ENCODE data around the gene PARN.

PARN gene

DNA sequence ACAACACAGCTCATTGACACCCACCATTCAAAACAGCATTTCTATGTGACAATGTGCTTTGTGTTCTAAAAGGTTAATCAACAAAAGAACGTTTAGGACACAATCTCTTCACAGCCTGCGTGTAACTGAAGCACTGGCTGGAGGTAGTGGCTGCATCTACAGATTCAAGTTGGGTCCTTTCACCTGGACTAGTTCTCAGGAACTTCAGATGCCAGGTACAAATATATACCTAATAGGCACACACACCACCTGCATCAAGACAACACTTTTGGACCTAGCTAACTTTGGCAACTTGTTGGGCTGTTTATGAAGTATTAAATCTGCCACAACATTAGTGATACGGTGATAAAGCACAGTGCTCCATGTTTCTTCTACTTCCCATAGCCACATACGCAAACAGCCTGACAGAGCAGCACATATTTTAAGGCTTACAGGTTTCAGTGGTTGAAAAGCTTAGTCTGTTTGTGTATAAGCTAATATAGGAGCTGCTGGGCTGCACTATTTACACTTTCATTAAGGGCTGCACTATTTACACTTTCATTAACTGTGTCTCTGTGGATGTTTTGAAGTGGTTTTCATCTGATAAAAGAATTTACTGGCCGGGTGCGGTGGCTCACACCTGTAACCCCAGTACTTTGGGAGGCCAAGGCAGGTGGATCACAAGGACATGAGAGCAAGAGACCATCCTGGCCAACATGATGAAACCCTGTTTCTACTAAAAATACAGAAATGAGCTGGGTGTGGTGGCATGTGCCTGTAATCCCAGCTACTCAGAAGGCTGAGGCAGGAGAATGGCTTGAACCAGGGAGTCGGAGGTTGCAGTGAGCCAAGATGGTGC is 132.6 kb downstream of the PARN start:
- Histone ChIP-seq H4K8ac (ENCODE audit: low read depth, low read length) (no peak overlapping the region), H3K4ac (ENCODE audit: low read depth, low read length) (no peak overlapping the region)
- DNase-seq: no peak

DNA sequence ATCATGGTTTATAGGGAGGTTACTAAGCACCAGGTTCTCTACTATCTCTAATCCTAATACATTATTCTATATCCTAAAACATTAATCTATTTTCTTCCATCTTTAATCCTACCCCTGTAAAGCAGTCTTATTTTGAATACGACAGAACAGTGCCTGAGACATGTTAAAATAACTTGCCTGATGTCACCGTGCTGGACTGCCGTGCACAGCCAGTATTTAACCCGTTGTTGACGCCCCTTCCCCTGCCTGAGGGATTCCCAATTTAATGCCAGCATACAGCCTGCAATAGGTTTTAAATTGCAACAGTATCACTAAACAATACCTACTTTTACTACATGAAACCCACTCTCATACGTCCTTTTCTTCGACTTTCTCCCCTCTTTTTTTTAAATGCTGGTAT is 133.3 kb downstream of the PARN start:
- 100% methylated on average over 2 of the region's 7 CpGs for WGBS (ENCODE audit: extremely low coverage, insufficient coverage, low lambda C conversion rate)
- Histone ChIP-seq H2BK15ac (replicated peaks; ENCODE audit: low read depth) (no peak overlapping the region), H3K27me3 (ENCODE audit: insufficient read depth, low read length, poor library complexity) (no peaks in the 10 kb centered on the region), H4K5ac (ENCODE audit: low read length) (no peak overlapping the region), H2BK5ac (ENCODE audit: low read length) (no peak overlapping the region), H3K18ac (ENCODE audit: low read length) (no peak overlapping the region), H3K56ac (ENCODE audit: low read length) (no peak overlapping the region), H3K27ac (ENCODE audit: low read depth, low read length) (no peak overlapping the region), H2BK120ac (ENCODE audit: low read depth, low read length) (no peak overlapping the region), H3K36me3 (ENCODE audit: control insufficient read depth, insufficient read depth, low read length) (no peaks in the 10 kb centered on the region), H3K4me3 (ENCODE audit: low read length) (no peak overlapping the region), H3K79me1 (ENCODE audit: low read length) (peaks cover 2% of the 10 kb centered on the region), H3K4ac (ENCODE audit: low read depth, low read length) (no peak overlapping the region), H3K4me1 (ENCODE audit: control insufficient read depth, low read depth, low read length) (peaks cover 12% of the 10 kb centered on the region), H2AK5ac (ENCODE audit: low read length) (no peak overlapping the region), H3K23ac (ENCODE audit: low read length) (no peak overlapping the region), H3K79me2 (ENCODE audit: control insufficient read depth, insufficient read depth, low read length) (no peaks in the 10 kb centered on the region), H4K8ac (ENCODE audit: low read depth, low read length) (no peak overlapping the region), H3K4me2 (ENCODE audit: low read length) (no peak overlapping the region), H3K9ac (ENCODE audit: low read length) (no peak overlapping the region)
- DNase-seq: no peak

More for the DNA sequence above, 132.6 kb downstream of the PARN start:
- no peak overlapping the region for H3K4me2 ChIP-seq (ENCODE audit: low read length)
- no peaks in the 10 kb centered on the region for H3K36me3 ChIP-seq (ENCODE audit: control insufficient read depth, insufficient read depth, low read length)
- H3K23ac ChIP-seq (ENCODE audit: low read length): no peak overlapping the region
- H3K4me1 ChIP-seq (ENCODE audit: control insufficient read depth, low read depth, low read length): peaks cover 16% of the 10 kb centered on the region
- no peak overlapping the region for H3K27ac ChIP-seq (ENCODE audit: low read depth, low read length)
- peaks cover 2% of the 10 kb centered on the region for H3K79me1 ChIP-seq (ENCODE audit: low read length)
- no peak overlapping the region for H4K5ac ChIP-seq (ENCODE audit: low read length)
- no peak overlapping the region for H3K9ac ChIP-seq (ENCODE audit: low read length)
- no peaks in the 10 kb centered on the region for H3K27me3 ChIP-seq (ENCODE audit: insufficient read depth, low read length, poor library complexity)
- H3K79me2 ChIP-seq (ENCODE audit: control insufficient read depth, insufficient read depth, low read length): no peaks in the 10 kb centered on the region
- no peak overlapping the region for H2AK5ac ChIP-seq (ENCODE audit: low read length)
- no peak overlapping the region for H3K4me3 ChIP-seq (ENCODE audit: low read length)
- no peak overlapping the region for H3K56ac ChIP-seq (ENCODE audit: low read length)
- no CpG with 5 or more reads among the region's 7 CpGs for WGBS (ENCODE audit: extremely low coverage, insufficient coverage, low lambda C conversion rate)
- no peak overlapping the region for H2BK5ac ChIP-seq (ENCODE audit: low read length)
- no peak overlapping the region for H3K18ac ChIP-seq (ENCODE audit: low read length)
- H2BK120ac ChIP-seq (ENCODE audit: low read depth, low read length): no peak overlapping the region
- H2BK15ac ChIP-seq (replicated peaks; ENCODE audit: low read depth): no peak overlapping the region

DNA sequence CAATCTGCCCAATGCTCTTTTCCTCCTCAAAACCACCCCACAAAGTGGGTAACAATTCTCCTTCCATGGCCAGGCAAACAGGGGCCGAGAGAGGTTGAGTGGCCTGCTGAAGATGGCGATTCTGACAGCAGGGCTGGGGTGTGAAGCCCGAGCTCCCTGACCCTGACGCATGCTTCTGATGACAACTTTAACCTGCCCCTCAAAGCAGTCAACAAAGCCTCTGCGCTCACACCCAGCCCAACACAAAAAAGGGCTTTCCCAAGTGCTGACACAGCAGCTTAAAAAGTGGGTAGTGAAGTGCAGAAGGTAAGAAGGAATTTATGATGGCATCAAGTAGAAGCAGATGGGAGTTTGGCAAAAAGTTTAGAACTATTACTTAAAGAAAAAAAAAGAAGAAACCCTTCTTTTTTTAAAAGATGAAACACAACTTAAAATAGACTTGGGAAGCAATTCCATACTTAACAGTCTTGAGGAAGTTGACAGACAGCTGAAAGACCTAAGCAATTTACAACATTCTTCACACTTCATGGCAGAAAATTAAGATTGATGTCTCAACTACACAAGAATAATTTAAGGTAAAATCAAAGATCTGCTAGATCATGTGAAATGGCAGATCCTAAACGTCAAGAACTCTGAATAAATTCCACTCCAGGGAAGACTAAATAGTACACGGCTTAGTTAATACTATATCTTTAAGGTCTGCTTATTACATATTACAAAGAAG is 133.9 kb downstream of the PARN start:
- Histone ChIP-seq H3K23ac (ENCODE audit: low read length) (no peak overlapping the region), H3K79me2 (ENCODE audit: control insufficient read depth, insufficient read depth, low read length) (no peaks in the 10 kb centered on the region), H3K9ac (ENCODE audit: low read length) (no peak overlapping the region), H3K4me1 (ENCODE audit: control insufficient read depth, low read depth, low read length) (peaks cover 8% of the 10 kb centered on the region), H2AK5ac (ENCODE audit: low read length) (no peak overlapping the region), H4K5ac (ENCODE audit: low read length) (no peak overlapping the region), H2BK5ac (ENCODE audit: low read length) (no peak overlapping the region), H3K27ac (ENCODE audit: low read depth, low read length) (no peak overlapping the region), H2BK15ac (replicated peaks; ENCODE audit: low read depth) (no peak overlapping the region), H3K4me2 (ENCODE audit: low read length) (no peak overlapping the region), H3K79me1 (ENCODE audit: low read length) (peaks cover 2% of the 10 kb centered on the region), H2BK120ac (ENCODE audit: low read depth, low read length) (no peak overlapping the region), H3K4ac (ENCODE audit: low read depth, low read length) (no peak overlapping the region), H3K27me3 (ENCODE audit: insufficient read depth, low read length, poor library complexity) (no peaks in the 10 kb centered on the region), H3K56ac (ENCODE audit: low read length) (no peak overlapping the region), H3K18ac (ENCODE audit: low read length) (no peak overlapping the region), H3K36me3 (ENCODE audit: control insufficient read depth, insufficient read depth, low read length) (no peaks in the 10 kb centered on the region), H4K8ac (ENCODE audit: low read depth, low read length) (no peak overlapping the region), H3K4me3 (ENCODE audit: low read length) (no peak overlapping the region)
- WGBS (ENCODE audit: extremely low coverage, insufficient coverage, low lambda C conversion rate): no CpG with 5 or more reads among the region's 7 CpGs
- peak; percentile 54 for DNase-seq

DNA sequence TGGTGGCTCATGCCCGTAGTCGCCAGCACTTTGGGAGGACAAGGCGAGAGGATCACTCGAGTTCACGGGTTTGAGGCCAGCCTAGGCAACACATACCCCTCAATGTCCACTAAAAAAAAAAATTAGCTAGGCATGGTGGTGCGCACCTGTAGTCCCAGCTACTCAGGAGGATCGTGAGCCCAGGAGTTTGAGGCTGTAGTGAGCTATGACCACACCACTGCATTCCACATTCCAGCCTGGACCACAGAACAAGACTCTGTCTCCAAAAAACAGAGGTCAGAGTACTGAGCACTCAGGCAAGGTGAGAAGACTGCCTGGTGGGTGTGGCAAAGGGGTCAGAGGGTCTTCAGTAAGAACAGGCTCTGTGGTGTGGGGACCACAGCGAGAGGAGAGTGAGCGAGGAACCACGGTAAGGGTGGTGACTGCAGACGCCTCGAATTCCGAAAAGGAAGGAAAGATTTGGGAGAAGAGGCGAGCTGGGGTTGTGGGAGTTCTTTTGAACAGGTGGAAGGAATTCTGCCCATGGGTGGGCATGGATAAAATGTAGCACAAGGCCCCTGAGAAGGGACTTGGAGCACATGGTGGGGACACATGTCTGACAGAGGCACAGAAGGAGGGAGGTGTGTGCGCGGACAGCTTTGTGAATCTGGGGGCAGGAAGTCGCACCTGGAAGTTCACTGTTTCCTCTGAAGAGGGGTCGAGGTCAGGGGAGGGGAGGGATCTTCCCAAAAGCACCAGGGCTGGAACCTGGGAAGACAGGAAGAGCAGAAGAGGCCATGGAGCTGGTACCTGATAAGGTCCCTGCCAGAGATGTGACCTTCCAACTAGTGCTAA is 134.6 kb downstream of the PARN start:
- Histone ChIP-seq H3K4me2 (ENCODE audit: low read length) (no peak overlapping the region), H3K9ac (ENCODE audit: low read length) (no peak overlapping the region), H3K79me2 (ENCODE audit: control insufficient read depth, insufficient read depth, low read length) (no peaks in the 10 kb centered on the region), H3K79me1 (ENCODE audit: low read length) (peaks cover 2% of the 10 kb centered on the region), H2BK15ac (replicated peaks; ENCODE audit: low read depth) (no peak overlapping the region), H3K4me3 (ENCODE audit: low read length) (no peak overlapping the region), H3K36me3 (ENCODE audit: control insufficient read depth, insufficient read depth, low read length) (no peaks in the 10 kb centered on the region), H3K18ac (ENCODE audit: low read length) (no peak overlapping the region), H4K5ac (ENCODE audit: low read length) (no peak overlapping the region), H3K4ac (ENCODE audit: low read depth, low read length) (no peak overlapping the region), H3K27ac (ENCODE audit: low read depth, low read length) (no peak overlapping the region), H3K27me3 (ENCODE audit: insufficient read depth, low read length, poor library complexity) (no peaks in the 10 kb centered on the region), H2BK5ac (ENCODE audit: low read length) (no peak overlapping the region), H2BK120ac (ENCODE audit: low read depth, low read length) (no peak overlapping the region), H3K23ac (ENCODE audit: low read length) (peak overlapping the region; percentile 73), H3K56ac (ENCODE audit: low read length) (no peak overlapping the region), H4K8ac (ENCODE audit: low read depth, low read length) (no peak overlapping the region), H2AK5ac (ENCODE audit: low read length) (no peak overlapping the region), H3K4me1 (ENCODE audit: control insufficient read depth, low read depth, low read length) (peaks cover 8% of the 10 kb centered on the region)
- DNase-seq: no peak
- no CpG with 5 or more reads among the region's 18 CpGs for WGBS (ENCODE audit: extremely low coverage, insufficient coverage, low lambda C conversion rate)

DNA sequence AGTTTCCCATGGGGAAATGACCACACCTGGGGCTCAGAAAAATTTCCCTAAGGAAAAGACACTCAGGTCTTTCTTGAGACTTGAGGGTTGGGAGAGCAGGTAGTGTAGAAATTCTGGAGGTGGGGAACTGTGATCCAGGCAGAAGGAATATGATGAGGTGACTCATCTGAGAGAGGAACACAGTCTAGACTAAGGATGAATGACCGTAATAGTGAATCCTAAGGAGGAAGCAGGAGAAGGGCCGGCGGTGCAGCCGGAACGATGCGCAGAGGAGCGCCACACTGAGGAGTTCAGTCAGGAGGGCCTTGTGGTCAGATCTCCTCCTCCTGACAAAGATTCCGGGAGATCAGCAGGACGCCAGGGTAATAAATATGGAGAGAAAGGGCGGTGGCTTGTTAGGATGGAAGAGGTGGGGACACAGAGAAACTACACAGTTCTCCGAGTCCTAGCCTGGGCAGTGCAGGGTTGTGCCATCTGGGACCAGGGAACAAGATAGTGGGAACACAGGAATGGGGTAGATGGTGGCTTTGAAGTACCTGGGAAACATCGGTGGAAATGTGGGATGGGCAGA is 135.6 kb downstream of the PARN start:
- Histone ChIP-seq H4K8ac (ENCODE audit: low read depth, low read length) (no peak overlapping the region), H3K79me1 (ENCODE audit: low read length) (peaks cover 3% of the 10 kb centered on the region), H3K36me3 (ENCODE audit: control insufficient read depth, insufficient read depth, low read length) (no peaks in the 10 kb centered on the region), H3K4me2 (ENCODE audit: low read length) (no peak overlapping the region), H3K4me1 (ENCODE audit: control insufficient read depth, low read depth, low read length) (peaks cover 12% of the 10 kb centered on the region), H2BK120ac (ENCODE audit: low read depth, low read length) (no peak overlapping the region), H3K4me3 (ENCODE audit: low read length) (no peak overlapping the region), H3K4ac (ENCODE audit: low read depth, low read length) (no peak overlapping the region), H4K5ac (ENCODE audit: low read length) (no peak overlapping the region), H3K79me2 (ENCODE audit: control insufficient read depth, insufficient read depth, low read length) (no peaks in the 10 kb centered on the region), H2AK5ac (ENCODE audit: low read length) (no peak overlapping the region), H3K18ac (ENCODE audit: low read length) (no peak overlapping the region), H3K27me3 (ENCODE audit: insufficient read depth, low read length, poor library complexity) (no peaks in the 10 kb centered on the region), H3K27ac (ENCODE audit: low read depth, low read length) (no peak overlapping the region), H3K56ac (ENCODE audit: low read length) (no peak overlapping the region), H2BK5ac (ENCODE audit: low read length) (no peak overlapping the region), H2BK15ac (replicated peaks; ENCODE audit: low read depth) (no peak overlapping the region), H3K23ac (ENCODE audit: low read length) (no peak overlapping the region), H3K9ac (ENCODE audit: low read length) (no peak overlapping the region)
- no peak for DNase-seq
- WGBS (ENCODE audit: extremely low coverage, insufficient coverage, low lambda C conversion rate): no CpG with 5 or more reads among the region's 12 CpGs

Measured in mesendoderm (in vitro differentiated cells).